ENCODE results near the gene PRSS53.

DNA sequence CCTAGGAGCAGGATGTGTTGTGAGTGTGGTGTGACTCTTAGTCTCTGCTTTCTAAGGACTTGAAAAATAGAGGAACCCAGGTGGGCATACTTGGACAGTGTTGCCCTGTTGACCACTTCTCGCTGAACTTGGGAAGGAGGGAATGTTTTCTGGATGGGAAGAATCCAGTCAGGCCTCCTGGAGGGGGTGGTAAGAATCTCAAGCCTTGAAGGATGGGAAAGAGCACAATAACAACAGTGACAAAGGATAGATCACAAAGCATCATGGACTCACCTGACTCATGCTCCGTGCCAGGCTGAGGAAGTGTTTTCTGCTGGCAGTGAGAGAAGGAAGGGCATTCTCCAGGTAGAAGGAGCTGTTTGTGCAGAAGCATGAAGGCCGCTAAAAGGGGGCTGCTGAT lies 37.1 kb upstream of the PRSS53 start:
- TF ChIP-seq SMAD1 (IDR thresholded peaks at IDR 0.05; ENCODE audit: low read depth, partially characterized antibody): no peak
- no peak for TF ChIP-seq YY1 (IDR thresholded peaks at IDR 0.05; ENCODE audit: low read depth, low read length)

All from GM12878 (cell line).